HEK293 (cell line): ENCODE measurements around the gene JADE3.

Source experiments
- CTCF ChIA-PET: fragments of 350-600 bp; formaldehyde crosslinking; extraction: SDS; loops from one replicate; lab custom pipeline; 2021; ENCODE audit warnings: antibody characterized with exemption; lab: Yijun Ruan, JAX
- POLR2A ChIA-PET: fragments of 300-600 bp; formaldehyde crosslinking; extraction: SDS; loops from one replicate; lab custom pipeline; 2020; ENCODE audit warnings: antibody characterized with exemption, inconsistent platforms; lab: Yijun Ruan, JAX
- H3K27ac ChIP-seq: fragments of 200-500 bp; sonication (Bioruptor generic); 2 replicates; pipeline ENCODE4 v1.5.1; 2014; ENCODE audit warnings: low read depth, low read length, control low read depth, inconsistent platforms; ENCODE audit errors: extremely low read depth
- H3K36me3 ChIP-seq, 2 experiments: fragments of 200-500 bp in 1 of 2; sonication (Bioruptor generic) in 1 of 2; 1 replicate in 1 of 2; 2 replicates in 1 of 2; pipeline ENCODE4 v1.5.1; 2014 to 2017; ENCODE audit warnings: inconsistent platforms in 2 of 2, low read length in 2 of 2; ENCODE audit not compliant: control insufficient read depth in 2 of 2, insufficient read depth in 1 of 2
- H3K4me1 ChIP-seq: fragments of 200-500 bp; sonication (Bioruptor generic); 2 replicates; pipeline ENCODE4 v1.5.1; 2014; ENCODE audit warnings: mild to moderate bottlenecking, low read length, inconsistent platforms; ENCODE audit not compliant: control insufficient read depth, insufficient read depth
- H3K4me3 ChIP-seq: 2 replicates; pipeline ENCODE4 v1.5.1; 2011; ENCODE audit warnings: low read depth, mild to moderate bottlenecking, control low read depth, low read length, moderate library complexity
- H3K9me3 ChIP-seq: fragments of 200-500 bp; sonication (Bioruptor generic); 2 replicates; pipeline ENCODE4 v1.5.1; 2014; ENCODE audit warnings: low read depth, low read length, inconsistent platforms; ENCODE audit not compliant: control insufficient read depth, insufficient read depth
- EGR2 ChIP-seq: fragments of 450-650 bp; formaldehyde crosslinking; IDR thresholded peaks from 2 replicates; pipeline ENCODE4 v1.5.1; 2016; ENCODE audit warnings: low read depth, missing biosample characterization, missing genetic modification characterization
- KLF7 ChIP-seq: fragments of 450-650 bp; formaldehyde crosslinking; IDR thresholded peaks from 2 replicates; pipeline ENCODE4 v1.5.1; 2016; ENCODE audit warnings: missing biosample characterization, missing genetic modification characterization, borderline replicate concordance
- WT1 ChIP-seq: fragments of 450-650 bp; formaldehyde crosslinking; IDR thresholded peaks from 2 replicates; pipeline ENCODE4 v1.5.1; 2016; ENCODE audit warnings: missing biosample characterization, missing genetic modification characterization
- YY1 ChIP-seq: fragments of 450-650 bp; formaldehyde crosslinking; IDR thresholded peaks from 2 replicates; pipeline ENCODE4 v1.5.1; 2018; ENCODE audit warnings: missing biosample characterization, missing genetic modification characterization
- ZNF132 ChIP-seq: fragments of 450-650 bp; formaldehyde crosslinking; IDR thresholded peaks from 2 replicates; pipeline ENCODE4 v1.5.1; 2017; ENCODE audit warnings: missing biosample characterization, missing genetic modification characterization, borderline replicate concordance
- ZNF19 ChIP-seq: fragments of 450-650 bp; formaldehyde crosslinking; IDR thresholded peaks from 2 replicates; pipeline ENCODE4; 2016; ENCODE audit warnings: missing biosample characterization, missing genetic modification characterization, low read depth
- ZNF221 ChIP-seq: fragments of 450-650 bp; formaldehyde crosslinking; IDR thresholded peaks from 2 replicates; pipeline ENCODE4 v1.5.1; 2017; ENCODE audit warnings: missing biosample characterization, missing genetic modification characterization, borderline replicate concordance
- ZNF248 ChIP-seq: fragments of 450-650 bp; formaldehyde crosslinking; IDR thresholded peaks from 2 replicates; pipeline ENCODE4 v1.5.1; 2017; ENCODE audit warnings: missing biosample characterization, missing genetic modification characterization
- ZNF335 ChIP-seq: fragments of 450-650 bp; formaldehyde crosslinking; conservative IDR thresholded peaks from 2 replicates; pipeline ENCODE4 v1.5.1; 2016; ENCODE audit warnings: missing biosample characterization, missing genetic modification characterization
- ZNF354C ChIP-seq: fragments of 450-650 bp; formaldehyde crosslinking; IDR thresholded peaks from 2 replicates; pipeline ENCODE4 v1.5.1; 2016; ENCODE audit warnings: missing biosample characterization, missing genetic modification characterization, low read depth, borderline replicate concordance
- ZNF394 ChIP-seq: fragments of 450-650 bp; formaldehyde crosslinking; IDR thresholded peaks from 2 replicates; pipeline ENCODE4 v1.5.1; 2016; ENCODE audit warnings: missing biosample characterization, missing genetic modification characterization, mild to moderate bottlenecking, moderate library complexity, borderline replicate concordance
- ZNF571 ChIP-seq: fragments of 450-650 bp; formaldehyde crosslinking; IDR thresholded peaks from 2 replicates; pipeline ENCODE4 v1.5.0; 2017; ENCODE audit warnings: missing biosample characterization, missing genetic modification characterization
- ZNF600 ChIP-seq: fragments of 450-650 bp; formaldehyde crosslinking; IDR thresholded peaks from 2 replicates; pipeline ENCODE4 v1.5.1; 2016; ENCODE audit warnings: missing biosample characterization, missing genetic modification characterization
- ZNF626 ChIP-seq: fragments of 450-650 bp; sonication (Bioruptor Pico); formaldehyde crosslinking; IDR thresholded peaks from 2 replicates; pipeline ENCODE4 v1.5.1; 2018; ENCODE audit warnings: missing biosample characterization, missing genetic modification characterization, inconsistent platforms
- ZNF747 ChIP-seq: fragments of 450-650 bp; formaldehyde crosslinking; IDR thresholded peaks from 2 replicates; pipeline ENCODE4 v1.5.1; 2016; ENCODE audit warnings: missing biosample characterization, missing genetic modification characterization
- ZNF791 ChIP-seq: fragments of 450-650 bp; formaldehyde crosslinking; IDR thresholded peaks from 2 replicates; pipeline ENCODE4 v1.5.1; 2016; ENCODE audit warnings: missing biosample characterization, missing genetic modification characterization
- ZNF830 ChIP-seq: fragments of 450-650 bp; IDR thresholded peaks from 2 replicates; pipeline ENCODE4 v1.5.0; 2018; ENCODE audit warnings: missing biosample characterization, missing genetic modification characterization, low read depth, mild to moderate bottlenecking, moderate library complexity
- TF ChIP-seq, protein P1 (sequence below): fragments of 450-650 bp; formaldehyde crosslinking; IDR thresholded peaks from 2 replicates; pipeline ENCODE4 v1.5.1; 2016; ENCODE audit warnings: missing biosample characterization, missing genetic modification characterization
- TF ChIP-seq, protein P2 (sequence below): fragments of 450-650 bp; formaldehyde crosslinking; IDR thresholded peaks from 2 replicates; pipeline ENCODE4 v1.5.1; 2016; ENCODE audit warnings: missing biosample characterization, missing genetic modification characterization, borderline replicate concordance

Gene JADE3

GRCh38 chrX:46959985-46960700, 47.9 kb downstream of the JADE3 start:
- Histone ChIP-seq H3K9me3 (no peaks in the 10 kb centered on the region), H3K4me1 (peaks cover 4% of the 10 kb centered on the region), H3K4me3 (no peak overlapping the region), H3K27ac (no peak overlapping the region), H3K36me3 (no peaks in the 10 kb centered on the region)
- POLR2A ChIA-PET = no interaction called here
- TF ChIP-seq WT1 (no peak), ZNF830 (tag by site-specific recombination) (no peak), ZNF626 (tag by site-specific recombination) (no peak), ZNF354C (tag by site-specific recombination) (no peak), ZNF248 (tag by site-specific recombination) (no peak)
- TF ChIP-seq, protein P1, sequence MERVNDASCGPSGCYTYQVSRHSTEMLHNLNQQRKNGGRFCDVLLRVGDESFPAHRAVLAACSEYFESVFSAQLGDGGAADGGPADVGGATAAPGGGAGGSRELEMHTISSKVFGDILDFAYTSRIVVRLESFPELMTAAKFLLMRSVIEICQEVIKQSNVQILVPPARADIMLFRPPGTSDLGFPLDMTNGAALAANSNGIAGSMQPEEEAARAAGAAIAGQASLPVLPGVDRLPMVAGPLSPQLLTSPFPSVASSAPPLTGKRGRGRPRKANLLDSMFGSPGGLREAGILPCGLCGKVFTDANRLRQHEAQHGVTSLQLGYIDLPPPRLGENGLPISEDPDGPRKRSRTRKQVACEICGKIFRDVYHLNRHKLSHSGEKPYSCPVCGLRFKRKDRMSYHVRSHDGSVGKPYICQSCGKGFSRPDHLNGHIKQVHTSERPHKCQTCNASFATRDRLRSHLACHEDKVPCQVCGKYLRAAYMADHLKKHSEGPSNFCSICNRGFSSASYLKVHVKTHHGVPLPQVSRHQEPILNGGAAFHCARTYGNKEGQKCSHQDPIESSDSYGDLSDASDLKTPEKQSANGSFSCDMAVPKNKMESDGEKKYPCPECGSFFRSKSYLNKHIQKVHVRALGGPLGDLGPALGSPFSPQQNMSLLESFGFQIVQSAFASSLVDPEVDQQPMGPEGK (tag by site-specific recombination) = no peak
- CTCF ChIA-PET = no interaction called here

DNA sequence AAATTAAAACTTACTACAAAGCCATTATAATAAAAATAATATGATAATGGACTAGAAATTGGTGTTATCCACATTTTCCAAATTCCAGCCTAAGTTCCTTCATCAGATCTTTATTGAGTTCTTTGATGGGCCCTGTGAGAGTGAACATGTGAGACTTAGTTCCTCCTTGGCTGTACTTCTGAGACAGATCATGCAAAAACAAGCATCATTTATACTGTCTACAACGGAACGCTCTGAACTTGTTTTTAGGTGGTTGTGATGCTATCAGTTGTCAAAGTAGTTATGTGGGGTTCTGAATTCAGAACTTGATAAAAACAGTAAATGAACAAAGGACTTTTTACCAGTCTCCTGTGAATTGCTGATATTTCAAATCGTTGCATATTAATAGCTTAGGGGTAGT, 48.9 kb downstream of the JADE3 start:
- CTCF ChIA-PET = interaction anchor here (0.6 kb wide), 1 partner anchor 764 kb away, joined by 3 read pairs; no protein-coding TSS in a partner anchor

GRCh38 chrX:46961574-46962283, 49.5 kb downstream of the JADE3 start:
- ChIA-PET CTCF (interaction anchor here (0.6 kb wide), 1 partner anchor 764 kb away, joined by 3 read pairs; no protein-coding TSS in a partner anchor), POLR2A (no interaction called here)
- peak; percentile 32; the same call in 1 of the 2 replicates for TF ChIP-seq ZNF600
- TF ChIP-seq ZNF221 = no peak
- no peak for TF ChIP-seq ZNF747 (tag by site-specific recombination)
- H3K27ac ChIP-seq = no peak overlapping the region
- H3K4me3 ChIP-seq = no peak overlapping the region
- no peaks in the 10 kb centered on the region for H3K36me3 ChIP-seq
- no peaks in the 10 kb centered on the region for H3K9me3 ChIP-seq
- peaks cover 4% of the 10 kb centered on the region for H3K4me1 ChIP-seq

More for the DNA sequence above, 48.9 kb downstream of the JADE3 start:
- H3K4me3 ChIP-seq = no peak overlapping the region
- no peaks in the 10 kb centered on the region for H3K36me3 ChIP-seq
- TF ChIP-seq ZNF132 (tag by site-specific recombination) (no peak), YY1 (no peak), ZNF394 (tag by site-specific recombination) (no peak), KLF7 (no peak), ZNF571 (tag by site-specific recombination) (no peak), EGR2 (tag by site-specific recombination) (no peak), ZNF791 (tag by site-specific recombination) (no peak), ZNF335 (tag by site-specific recombination) (no peak), ZNF19 (tag by site-specific recombination) (no peak)
- TF ChIP-seq, protein P2, sequence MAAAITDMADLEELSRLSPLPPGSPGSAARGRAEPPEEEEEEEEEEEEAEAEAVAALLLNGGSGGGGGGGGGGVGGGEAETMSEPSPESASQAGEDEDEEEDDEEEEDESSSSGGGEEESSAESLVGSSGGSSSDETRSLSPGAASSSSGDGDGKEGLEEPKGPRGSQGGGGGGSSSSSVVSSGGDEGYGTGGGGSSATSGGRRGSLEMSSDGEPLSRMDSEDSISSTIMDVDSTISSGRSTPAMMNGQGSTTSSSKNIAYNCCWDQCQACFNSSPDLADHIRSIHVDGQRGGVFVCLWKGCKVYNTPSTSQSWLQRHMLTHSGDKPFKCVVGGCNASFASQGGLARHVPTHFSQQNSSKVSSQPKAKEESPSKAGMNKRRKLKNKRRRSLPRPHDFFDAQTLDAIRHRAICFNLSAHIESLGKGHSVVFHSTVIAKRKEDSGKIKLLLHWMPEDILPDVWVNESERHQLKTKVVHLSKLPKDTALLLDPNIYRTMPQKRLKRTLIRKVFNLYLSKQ (tag by site-specific recombination) = no peak
- TF ChIP-seq, all 188 proteins: peak for 0
- Histone ChIP-seq H3K27ac (no peak overlapping the region), H3K9me3 (no peaks in the 10 kb centered on the region), H3K4me1 (peaks cover 4% of the 10 kb centered on the region)
- POLR2A ChIA-PET = no interaction called here
